Psoas muscle (tissue), 8 donors: ENCODE data around the gene SLC13A5. TPM values are rescaled to one million over a fixed set of nuclear protein-coding genes. Genes with fewer than 3 reads are reported as not detected.

Experiments
- ATAC-seq, 4 donors: fragments of 200-7000 bp; cut with Tn5 transposase; one replicate each; pipeline ENCODE4 v1.9.1; 2020; ENCODE audit warnings: moderate library complexity in 3 of 4, mild to moderate bottlenecking in 2 of 4
- DNase-seq, 2 donors: peaks; one replicate each; pipeline ENCODE4 v3.0.0-alpha.2; 2020
- H3K27ac ChIP-seq: fragments of 200-600 bp; one replicate; pipeline ENCODE4 v1.8.0; 2022
- H3K27me3 ChIP-seq, 3 donors: fragments of 200-600 bp in 1 of 3; one replicate each; pipeline versions ENCODE4 v1.6.1 to v1.8.0; 2013 to 2022; ENCODE audit warnings: low read length in 2 of 3, mild to moderate bottlenecking in 2 of 3, moderate library complexity in 1 of 3; ENCODE audit not compliant: insufficient read depth in 3 of 3
- H3K36me3 ChIP-seq, 2 donors: fragments of 200-600 bp in 1 of 2; one replicate each; pipeline versions ENCODE4 v1.6.1 to v1.8.0; 2013 to 2022; ENCODE audit warnings: low read depth in 1 of 2, mild to moderate bottlenecking in 1 of 2, moderate library complexity in 1 of 2; ENCODE audit not compliant: insufficient read depth in 1 of 2
- H3K4me1 ChIP-seq: fragments of 200-600 bp; one replicate; pipeline ENCODE4 v1.8.0; 2022
- H3K4me3 ChIP-seq: fragments of 200-600 bp; one replicate; pipeline ENCODE4 v1.8.0; 2022; ENCODE audit warnings: mild to moderate bottlenecking
- H3K9me3 ChIP-seq: fragments of 200-600 bp; one replicate; pipeline ENCODE4 v1.8.0; 2022
- CTCF ChIP-seq: fragments of 200-600 bp; IDR thresholded peaks from one replicate; pipeline ENCODE4 v1.8.0; 2022; ENCODE audit warnings: antibody characterized with exemption
- WGBS, 3 donors: extraction: QIAGEN DNeasy Blood & Tissue Kit; methylation state at CpG; one replicate each; pipeline versions ENCODE4 v1.1.6 to v1.1.7; 2013; 5-methylcytosine and 5-hydroxymethylcytosine counted together
- intact Hi-C, 2 donors: fragments of 100-400 bp; cut with DNase I; formaldehyde crosslinking; loops; one replicate each; pipeline versions ENCODE4 v1.11.0 to v1.14.2; 2022
- polyA plus RNA-seq, 3 donors: library from polyadenylated mRNA; stranded (reverse); fragments of 200-250 nt; gene quantifications; one replicate each; pipeline ENCODE4 v1.2.3, GENCODE V29; 2013
- total RNA-seq, 4 donors: library from RNA; stranded (reverse); fragmentation: NEBNext Ultra II Directional in 2 of 4; extraction: Animal tissue kit (Norgen Biotek cat#: 25700) in 2 of 4; gene quantifications; one replicate each; pipeline versions ENCODE4 v1.2.1 to v1.2.4, GENCODE V29; 2021 to 2023
- donor health status: healthy with polysubstance abuse.
- donor health status: DM: no; HTN: no; CAD: no; lungs with moderate emphysema.
- donor health status: Bipolar disorder and iron deficiency.
- donor health status: healthy.
- donor health status: DM: yes; HTN: yes; CAD: no.
- donor health status: DM: no; HTN: no; CAD: no.
- donor health status: DM: no; HTN: no; CAD: no.
- donor health status: DM: yes; HTN: yes; CAD: no.

The SLC13A5 gene
- total and polyA plus RNA-seq, 7 donors, result 0.01 to 0.17 (median 0.03) TPM; not detected in 4

GRCh38 chr17:6755731-6756184 lies 42.6 kb upstream of the SLC13A5 start, which contains the start of gene XAF1:
Gene XAF1, plus strand, starts transcription at chr17:6756046. Its CDS starts 33 bp downstream, at chr17:6756079.
- ATAC-seq (peak in 2 of 4 donors; percentile 20 to 34), DNase-seq (peak in 1 of 2 donors; percentile 52)
- Histone ChIP-seq H3K27ac (peak within 1 kb of the TSS; percentile 75), H3K9me3 (no peaks in the 10 kb centered on the region), H3K36me3 (peaks cover 0 to 10% of the 10 kb centered on the region in 2 donors), H3K4me1 (peaks cover 5% of the 10 kb centered on the region), H3K4me3 (peak within 1 kb of the TSS; percentile 63), H3K27me3 (peaks cover 0 to 7% (median 2%) of the 10 kb centered on the region in 3 donors)
- TF ChIP-seq CTCF, result no peak
- 11 to 23% (median 12%) methylated on average over 14 of the region's 14 CpGs for WGBS, 3 donors
- intact Hi-C loops, result no loop called here

GRCh38 chr17:6755281-6755680 lies 42.1 kb upstream of the SLC13A5 start:
- peaks cover 5% of the 10 kb centered on the region for H3K4me1 ChIP-seq
- WGBS, 3 donors, result 28 to 38% (median 29%) methylated on average over 5 of the region's 5 CpGs

GRCh38 chr17:6753546-6753945 lies 40.4 kb upstream of the SLC13A5 start:
- H3K4me3 ChIP-seq, result no peak overlapping the region
- no peaks in the 10 kb centered on the region for H3K9me3 ChIP-seq
- ATAC-seq (no peak), DNase-seq (no peak)
- H3K4me1 ChIP-seq, result peaks cover 5% of the 10 kb centered on the region
- WGBS, 3 donors, result 60 to 74% (median 65%) methylated on average over 6 of the region's 6 CpGs
- intact Hi-C loops, result no loop called here
- H3K36me3 ChIP-seq, result no peaks in the 10 kb centered on the region
- H3K27ac ChIP-seq, result peak overlapping the region; percentile 75
- no peak for TF ChIP-seq CTCF
- H3K27me3 ChIP-seq, result peaks cover 0 to 7% (median 2%) of the 10 kb centered on the region in 3 donors

More at GRCh38 chr17:6755281-6755680, 42.1 kb upstream of the SLC13A5 start:
- H3K36me3 ChIP-seq, result peaks cover 0 to 6% of the 10 kb centered on the region in 2 donors
- peaks cover 0 to 7% (median 2%) of the 10 kb centered on the region in 3 donors for H3K27me3 ChIP-seq
- intact Hi-C loops, result no loop called here
- H3K4me3 ChIP-seq, result peak overlapping the region; percentile 63
- DNase-seq (peak; percentile 43 to 65), ATAC-seq (no peak)
- peak overlapping the region; percentile 75 for H3K27ac ChIP-seq
- no peak for TF ChIP-seq CTCF
- no peaks in the 10 kb centered on the region for H3K9me3 ChIP-seq

GRCh38 chr17:6753006-6753445 lies 39.9 kb upstream of the SLC13A5 start:
- peaks cover 0 to 7% (median 2%) of the 10 kb centered on the region in 3 donors for H3K27me3 ChIP-seq
- peak; percentile 57 to 81 (median 70) for ATAC-seq
- H3K4me1 ChIP-seq, result peaks cover 5% of the 10 kb centered on the region
- H3K27ac ChIP-seq, result peak overlapping the region; percentile 75
- H3K36me3 ChIP-seq, result no peaks in the 10 kb centered on the region
- H3K9me3 ChIP-seq, result no peaks in the 10 kb centered on the region
- 7 to 17% (median 13%) methylated on average over 9 of the region's 9 CpGs for WGBS, 3 donors
- intact Hi-C loops, result no loop called here
- TF ChIP-seq CTCF, result no peak
- DNase-seq, result peak; percentile 59 to 72
- no peak overlapping the region for H3K4me3 ChIP-seq
